Activated CD4-positive, alpha-beta T cell treated with anti-CD3 and anti-CD28 coated beads, Interleukin-2, amount 10 ng/mL, durations not matched to agents 24 days and 14 days (primary cell): ENCODE measurements around the gene FHOD3. TPM values are rescaled to one million over a fixed set of nuclear protein-coding genes. Genes with fewer than 3 reads are reported as not detected.

ENCODE experiments used
- DNase-seq: peaks from one replicate; pipeline ENCODE4 v3.0.0; 2022
- H3K27ac Mint-ChIP-seq: one replicate; pipeline ENCODE4 v1.8.0; 2022; ENCODE audit warnings: mild to moderate bottlenecking, mixed read lengths
- H3K27me3 Mint-ChIP-seq: one replicate; pipeline ENCODE4 v1.8.0; 2022; ENCODE audit warnings: mixed read lengths
- H3K36me3 Mint-ChIP-seq: one replicate; pipeline ENCODE4 v1.8.0; 2022; ENCODE audit warnings: low read depth, mild to moderate bottlenecking, mixed read lengths
- H3K4me1 Mint-ChIP-seq: one replicate; pipeline ENCODE4 v1.8.0; 2021; ENCODE audit warnings: mixed read lengths
- H3K4me3 Mint-ChIP-seq: one replicate; pipeline ENCODE4 v1.8.0; 2022; ENCODE audit warnings: mild to moderate bottlenecking, moderate library complexity, mixed read lengths
- H3K9me3 Mint-ChIP-seq: one replicate; pipeline ENCODE4 v1.8.0; 2021; ENCODE audit warnings: mixed read lengths
- intact Hi-C: fragments of 100-400 bp; cut with micrococcal nuclease; formaldehyde crosslinking; loops from one replicate; pipeline ENCODE4 v1.15.1; 2023
- total RNA-seq: library from RNA; stranded (reverse); gene quantifications from 2 replicates; pipeline ENCODE4 v1.2.3, GENCODE V29; 2022

FHOD3 gene
- total RNA-seq, 1 donor from 2014 or later = not detected

DNA sequence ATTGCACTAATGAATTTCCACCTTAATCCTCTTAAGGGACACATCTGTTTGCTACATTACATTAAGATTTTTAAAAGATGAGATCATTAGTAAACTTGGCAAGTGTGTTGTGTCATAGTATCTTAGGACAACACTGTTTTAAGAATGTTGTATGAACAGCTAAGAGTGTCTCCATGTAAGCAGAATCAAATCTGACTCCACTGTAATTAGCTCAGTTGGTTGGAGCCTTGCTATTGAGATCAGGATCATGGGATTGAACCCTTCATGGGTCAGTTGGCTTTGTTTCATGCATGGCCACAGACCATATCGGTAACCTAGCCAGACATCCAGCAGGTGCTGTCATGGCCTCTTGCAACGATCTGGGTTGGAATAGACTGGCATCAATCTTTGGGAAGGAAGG, 5.2 kb downstream of the FHOD3 start:
- Mint-ChIP-seq H3K36me3 (no peaks in the 10 kb centered on the region), H3K9me3 (no peaks in the 10 kb centered on the region), H3K27ac (no peak overlapping the region), H3K4me1 (no peaks in the 10 kb centered on the region), H3K4me3 (no peak overlapping the region), H3K27me3 (peaks cover 56% of the 10 kb centered on the region)
- DNase-seq = no peak
- intact Hi-C loops = no loop called here

DNA sequence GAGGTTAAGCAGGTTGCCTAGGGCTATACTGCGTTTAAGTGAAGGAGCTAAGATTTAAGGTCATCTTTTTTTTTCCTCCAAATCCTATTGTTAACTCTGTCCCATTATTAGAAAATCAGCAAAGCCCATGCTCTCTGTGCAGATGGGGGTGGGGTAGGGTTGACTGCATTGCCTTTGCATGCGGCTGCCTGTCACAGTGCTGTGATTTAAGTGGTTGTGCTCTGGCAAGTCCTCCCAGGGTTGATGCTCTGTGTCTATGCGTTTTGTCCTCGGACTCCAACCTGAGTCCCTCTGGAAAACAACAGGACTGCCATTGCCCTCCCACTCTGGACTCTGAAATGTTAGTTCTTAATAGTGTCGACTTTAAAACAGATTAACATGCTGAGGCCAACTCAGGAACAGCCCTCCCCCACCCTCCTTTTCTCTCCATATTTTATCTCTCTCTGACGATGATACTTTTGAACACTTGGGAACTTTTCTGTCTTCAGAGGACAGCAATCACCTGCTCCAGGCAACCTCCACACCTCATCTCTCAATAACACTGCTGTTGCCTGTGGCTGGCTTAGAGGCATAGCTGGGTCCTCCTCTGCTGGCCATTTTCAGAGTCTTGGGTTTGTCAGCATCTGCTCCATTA, 5.8 kb downstream of the FHOD3 start:
- Mint-ChIP-seq H3K4me1 (no peaks in the 10 kb centered on the region), H3K27me3 (peaks cover 56% of the 10 kb centered on the region), H3K27ac (no peak overlapping the region), H3K4me3 (no peak overlapping the region), H3K9me3 (no peaks in the 10 kb centered on the region), H3K36me3 (no peaks in the 10 kb centered on the region)
- no peak for DNase-seq
- intact Hi-C loops = no loop called here

DNA sequence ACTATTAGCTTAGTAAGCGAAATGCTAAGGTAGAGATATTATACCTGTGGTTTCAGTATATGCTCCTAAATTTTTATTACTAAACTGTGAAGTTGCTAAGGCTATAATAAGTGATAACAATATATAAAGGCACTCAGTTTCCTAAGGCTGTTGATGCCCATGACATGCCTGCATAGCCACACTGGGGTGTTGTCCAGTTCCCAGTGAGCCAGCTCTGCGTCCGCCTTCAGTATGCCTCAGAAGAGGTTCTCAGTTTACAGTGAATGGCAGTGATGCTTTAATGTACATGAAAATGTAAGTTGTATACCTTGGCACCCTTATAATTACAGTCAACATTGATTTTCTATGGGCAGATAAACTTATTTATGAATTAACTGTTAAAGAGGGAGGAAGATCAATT, 7.2 kb downstream of the FHOD3 start:
- no peaks in the 10 kb centered on the region for H3K36me3 Mint-ChIP-seq
- no peak for DNase-seq
- intact Hi-C loops = no loop called here
- H3K4me3 Mint-ChIP-seq = no peak overlapping the region
- H3K9me3 Mint-ChIP-seq = no peaks in the 10 kb centered on the region
- H3K4me1 Mint-ChIP-seq = no peaks in the 10 kb centered on the region
- no peak overlapping the region for H3K27ac Mint-ChIP-seq
- H3K27me3 Mint-ChIP-seq = peaks cover 49% of the 10 kb centered on the region

DNA sequence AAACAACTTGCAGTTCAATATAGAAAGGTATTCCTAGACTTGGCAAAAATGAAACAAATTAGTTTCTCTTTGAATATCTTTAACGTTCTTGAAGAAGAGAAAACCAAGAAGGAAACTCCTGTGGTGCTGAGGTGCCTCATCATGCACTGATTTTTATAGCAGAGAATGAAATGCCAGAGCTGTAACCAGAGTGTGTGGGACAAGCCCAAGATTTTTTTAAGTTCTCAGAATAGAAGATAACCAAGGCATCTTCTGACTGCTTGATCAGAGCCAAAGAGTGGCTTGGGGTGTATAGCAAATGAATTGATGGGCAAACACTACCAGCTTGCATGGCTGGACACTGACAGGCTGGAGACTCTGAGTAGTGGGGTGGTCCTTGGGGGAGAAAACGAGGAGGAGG, 7.9 kb downstream of the FHOD3 start:
- Mint-ChIP-seq H3K27ac (no peak overlapping the region), H3K27me3 (peaks cover 44% of the 10 kb centered on the region), H3K4me3 (no peak overlapping the region), H3K9me3 (no peaks in the 10 kb centered on the region), H3K4me1 (no peaks in the 10 kb centered on the region), H3K36me3 (no peaks in the 10 kb centered on the region)
- intact Hi-C loops = no loop called here
- DNase-seq = no peak

DNA sequence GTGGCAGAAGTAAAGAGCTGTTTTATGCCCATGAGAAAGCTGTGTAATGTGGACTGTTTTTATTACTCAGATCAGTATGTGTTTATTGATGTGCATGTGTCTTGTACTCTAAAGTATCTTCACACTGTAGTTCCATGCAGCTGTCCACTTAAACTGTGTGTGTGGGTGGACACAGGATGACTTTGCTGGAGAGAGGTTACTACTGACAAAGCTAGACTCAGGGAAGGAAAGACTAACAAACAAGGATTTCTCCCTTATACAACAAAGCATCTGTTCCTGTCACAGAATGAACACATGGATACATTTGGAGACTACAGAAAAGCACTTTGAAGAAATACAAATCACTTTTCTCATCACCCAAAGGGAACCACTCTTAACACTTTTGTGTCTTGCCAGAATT, 10.0 kb downstream of the FHOD3 start:
- H3K36me3 Mint-ChIP-seq = no peaks in the 10 kb centered on the region
- intact Hi-C loops = no loop called here
- peaks cover 37% of the 10 kb centered on the region for H3K27me3 Mint-ChIP-seq
- H3K4me3 Mint-ChIP-seq = no peak overlapping the region
- no peaks in the 10 kb centered on the region for H3K9me3 Mint-ChIP-seq
- H3K4me1 Mint-ChIP-seq = no peaks in the 10 kb centered on the region
- H3K27ac Mint-ChIP-seq = no peak overlapping the region
- DNase-seq = no peak

DNA sequence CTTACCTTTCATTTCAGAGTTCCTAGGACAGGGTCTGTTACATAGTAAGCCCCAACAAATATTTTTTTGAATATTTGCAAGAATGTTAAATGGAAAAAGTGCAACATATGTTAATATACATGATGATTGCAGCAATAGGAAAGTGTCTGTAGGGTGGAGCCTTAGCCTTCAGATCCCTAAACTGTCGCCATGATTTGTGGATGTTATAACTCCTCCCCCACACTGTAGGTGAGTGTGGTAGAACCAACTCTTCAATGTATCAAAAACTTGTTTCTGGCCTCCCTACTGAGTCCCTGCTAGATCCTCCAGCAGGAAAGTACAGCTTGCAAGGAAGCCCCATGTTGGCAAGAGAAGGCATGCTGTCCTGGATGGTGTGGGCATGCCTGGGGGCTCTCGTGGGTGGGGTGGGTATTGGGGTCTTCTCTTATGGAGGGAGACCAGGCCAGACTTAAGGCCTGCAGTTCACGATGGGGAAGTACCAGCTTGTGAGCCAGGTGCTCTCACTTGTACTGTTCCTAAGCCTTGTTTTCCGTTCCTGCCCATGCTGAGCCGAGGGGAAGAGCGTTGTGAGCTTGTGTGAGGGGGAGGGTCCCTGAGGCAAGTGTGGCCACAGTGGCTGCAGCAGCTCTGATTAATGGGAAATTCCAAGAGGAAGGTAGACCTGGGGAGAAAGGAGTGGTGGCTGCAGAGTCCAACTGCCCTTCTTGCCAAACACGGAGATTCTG, 11.4 kb downstream of the FHOD3 start:
- DNase-seq = no peak
- Mint-ChIP-seq H3K4me1 (no peaks in the 10 kb centered on the region), H3K9me3 (no peaks in the 10 kb centered on the region), H3K36me3 (no peaks in the 10 kb centered on the region), H3K27me3 (peaks cover 28% of the 10 kb centered on the region), H3K4me3 (no peak overlapping the region), H3K27ac (no peak overlapping the region)
- intact Hi-C loops = no loop called here

DNA sequence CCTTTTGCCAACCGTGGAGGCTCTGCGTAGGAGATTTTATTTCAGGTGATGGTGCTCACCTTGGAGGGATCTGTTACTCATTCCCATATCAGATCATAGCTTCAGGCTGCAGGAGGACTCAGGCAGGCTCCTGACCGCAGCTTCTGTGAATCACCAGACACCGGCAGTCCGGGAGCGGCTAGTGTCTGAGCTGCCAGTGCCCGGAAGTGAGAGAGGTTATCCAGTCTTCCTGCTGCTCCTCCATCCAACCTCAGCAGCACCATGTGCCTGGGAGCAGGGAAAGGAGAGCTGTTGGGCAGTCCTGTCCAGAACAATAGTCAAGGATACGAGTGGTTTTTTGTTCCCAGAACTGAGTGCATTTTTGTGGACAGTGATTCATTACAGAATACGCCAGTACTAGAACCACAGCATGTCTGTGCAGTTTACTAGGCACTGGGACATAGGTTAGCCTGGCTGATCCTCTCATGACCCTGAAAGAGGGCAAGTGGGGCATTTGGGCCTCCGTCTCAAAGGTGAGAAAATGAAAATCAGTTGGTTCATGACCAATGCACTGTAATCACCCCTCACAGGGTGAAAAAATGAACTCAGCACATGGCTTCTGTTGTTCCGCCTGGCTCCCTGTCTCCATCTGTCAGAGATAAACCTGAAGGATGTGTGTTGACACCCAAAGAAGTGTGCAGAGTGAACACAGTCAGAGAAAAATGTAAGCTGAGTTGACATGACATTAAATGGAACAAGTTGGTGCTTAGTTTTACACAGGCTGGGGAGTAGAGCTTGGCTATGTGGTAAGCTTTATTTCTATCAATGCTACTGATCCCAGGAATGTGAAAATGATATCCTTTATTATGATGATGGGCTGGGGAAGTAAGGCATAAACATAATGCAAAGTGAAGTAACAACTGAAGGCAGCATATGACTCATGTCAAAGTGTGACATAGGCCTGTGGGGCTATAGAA, 12.2 kb downstream of the FHOD3 start:
- peaks cover 23% of the 10 kb centered on the region for H3K27me3 Mint-ChIP-seq
- H3K4me1 Mint-ChIP-seq = no peaks in the 10 kb centered on the region
- H3K4me3 Mint-ChIP-seq = no peak overlapping the region
- no peaks in the 10 kb centered on the region for H3K36me3 Mint-ChIP-seq
- H3K27ac Mint-ChIP-seq = no peak overlapping the region
- H3K9me3 Mint-ChIP-seq = no peaks in the 10 kb centered on the region
- intact Hi-C loops = no loop called here
- no peak for DNase-seq

DNA sequence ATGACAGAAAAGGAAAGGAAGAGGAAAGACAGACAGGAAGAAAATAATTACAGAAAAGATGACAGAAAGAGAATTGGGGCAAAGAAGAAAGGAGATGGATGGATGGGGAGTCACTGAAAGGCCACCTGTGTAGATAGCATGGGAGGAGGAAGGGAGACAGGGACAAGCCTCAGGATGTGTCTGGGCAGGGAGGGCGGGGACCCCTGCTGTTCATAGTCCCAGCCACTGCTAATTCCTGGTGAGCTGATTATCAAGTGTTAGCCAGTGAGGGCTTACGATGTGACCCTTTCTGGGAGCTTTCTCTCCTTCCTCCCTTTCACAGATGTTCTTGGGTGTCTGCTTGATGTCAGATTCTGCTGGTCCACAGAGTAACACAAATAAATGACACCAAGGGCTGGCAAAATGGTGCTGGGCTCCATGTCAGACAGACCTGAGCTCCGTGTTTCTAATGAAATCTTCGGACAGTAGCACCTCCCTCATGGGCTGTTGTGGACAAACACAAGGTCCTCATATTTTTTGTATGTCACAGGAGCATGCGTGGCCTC, 13.6 kb downstream of the FHOD3 start:
- H3K9me3 Mint-ChIP-seq = no peaks in the 10 kb centered on the region
- no peak for DNase-seq
- H3K36me3 Mint-ChIP-seq = no peaks in the 10 kb centered on the region
- no peak overlapping the region for H3K27ac Mint-ChIP-seq
- H3K4me1 Mint-ChIP-seq = no peaks in the 10 kb centered on the region
- H3K27me3 Mint-ChIP-seq = peaks cover 13% of the 10 kb centered on the region
- H3K4me3 Mint-ChIP-seq = no peak overlapping the region
- intact Hi-C loops = no loop called here

DNA sequence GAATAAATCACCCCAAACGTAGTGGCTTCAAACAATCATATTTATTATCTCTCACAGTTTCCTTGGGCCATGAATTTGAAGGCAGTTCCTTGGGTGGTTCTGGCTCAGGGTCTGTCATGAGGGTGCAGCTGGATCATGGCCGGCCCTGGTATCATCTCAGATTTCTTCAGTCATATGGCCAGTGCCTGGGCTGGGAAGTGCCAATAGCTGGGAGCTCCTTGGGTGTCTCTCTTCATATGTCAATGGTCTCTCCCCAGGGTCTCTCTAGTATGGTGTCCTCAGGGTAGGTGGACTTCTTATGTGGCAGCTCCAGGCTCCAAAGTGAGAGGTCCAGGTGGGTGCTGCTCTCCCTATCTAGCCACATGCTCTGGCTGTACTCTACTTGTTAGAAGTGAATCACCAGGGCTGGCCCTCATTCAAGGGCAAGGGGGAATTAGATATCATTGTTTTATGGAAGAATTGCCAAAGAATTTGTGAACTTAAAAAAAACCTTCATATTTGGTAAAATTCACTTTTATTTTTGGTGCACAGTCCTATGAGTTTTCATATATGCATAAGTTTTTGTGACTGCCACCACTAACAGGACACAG, 15.4 kb downstream of the FHOD3 start:
- H3K36me3 Mint-ChIP-seq = no peaks in the 10 kb centered on the region
- H3K27ac Mint-ChIP-seq = no peak overlapping the region
- intact Hi-C loops = no loop called here
- H3K4me3 Mint-ChIP-seq = no peak overlapping the region
- no peak for DNase-seq
- no peaks in the 10 kb centered on the region for H3K4me1 Mint-ChIP-seq
- H3K9me3 Mint-ChIP-seq = no peaks in the 10 kb centered on the region
- peaks cover 7% of the 10 kb centered on the region for H3K27me3 Mint-ChIP-seq

DNA sequence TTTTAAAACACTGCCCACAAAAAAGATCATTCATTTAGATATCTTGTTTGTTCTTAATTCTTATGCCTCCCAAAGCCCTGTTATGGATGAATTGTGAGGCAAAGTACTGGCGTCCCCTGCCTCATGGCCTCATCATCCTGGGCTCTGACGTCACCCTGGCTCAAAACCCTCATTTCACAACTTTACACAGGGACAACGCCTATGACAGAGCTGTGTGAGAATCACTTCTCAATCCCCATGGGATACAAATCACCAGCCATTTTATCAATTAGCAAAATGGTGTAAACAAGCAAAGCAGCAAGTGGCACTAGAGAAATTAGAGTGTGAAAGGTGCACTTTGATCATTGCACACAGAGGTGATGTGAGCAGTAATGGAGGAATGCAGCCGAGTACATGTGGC, 16.6 kb downstream of the FHOD3 start:
- Mint-ChIP-seq H3K9me3 (peaks cover 7% of the 10 kb centered on the region), H3K4me3 (no peak overlapping the region), H3K27me3 (peaks cover 4% of the 10 kb centered on the region), H3K36me3 (no peaks in the 10 kb centered on the region), H3K4me1 (no peaks in the 10 kb centered on the region), H3K27ac (no peak overlapping the region)
- intact Hi-C loops = no loop called here
- no peak for DNase-seq

DNA sequence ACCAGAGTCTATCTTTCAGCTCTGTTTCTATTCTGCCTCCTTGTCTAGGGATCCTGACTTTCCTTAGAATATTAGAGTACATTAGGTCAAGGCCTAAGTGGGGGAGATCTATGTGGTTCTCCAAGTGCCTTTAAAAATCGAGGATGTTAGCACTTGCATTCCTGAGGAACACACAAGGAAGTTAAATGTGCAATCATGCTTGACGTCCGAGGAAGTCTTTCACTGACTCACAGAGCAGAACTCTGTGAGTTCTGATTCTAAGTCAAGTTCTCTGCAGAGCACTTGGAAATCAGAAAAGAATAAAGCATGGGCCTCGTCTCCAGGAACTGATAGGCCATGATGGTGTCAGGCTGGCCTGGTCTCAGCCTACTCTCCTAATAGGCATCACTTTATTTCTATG, 17.2 kb downstream of the FHOD3 start:
- Mint-ChIP-seq H3K27me3 (peaks cover 3% of the 10 kb centered on the region), H3K36me3 (no peaks in the 10 kb centered on the region), H3K4me1 (no peaks in the 10 kb centered on the region), H3K4me3 (no peak overlapping the region), H3K9me3 (peaks cover 7% of the 10 kb centered on the region), H3K27ac (no peak overlapping the region)
- no peak for DNase-seq
- intact Hi-C loops = no loop called here

DNA sequence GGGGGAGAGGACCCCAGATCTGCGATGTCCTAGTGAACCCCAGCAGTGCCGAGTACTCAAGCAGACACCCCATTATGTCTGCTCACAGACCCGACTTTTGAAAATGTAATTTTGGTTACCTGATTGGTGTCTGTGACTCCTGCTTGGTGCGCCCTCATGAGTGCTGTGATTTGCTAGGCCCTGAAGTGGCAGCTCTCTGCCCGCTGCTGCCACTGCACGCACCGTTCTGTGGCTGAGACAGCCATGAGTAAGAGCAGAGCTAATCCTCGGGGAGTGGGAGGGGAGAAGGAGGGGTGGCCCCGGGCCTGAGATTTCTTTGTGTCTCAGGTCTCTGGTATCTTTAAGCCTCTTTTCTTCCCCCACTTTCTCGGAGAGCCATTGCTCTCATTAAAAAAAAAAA, 18.2 kb downstream of the FHOD3 start:
- intact Hi-C loops = no loop called here
- Mint-ChIP-seq H3K9me3 (peaks cover 7% of the 10 kb centered on the region), H3K27ac (no peak overlapping the region), H3K4me1 (no peaks in the 10 kb centered on the region), H3K36me3 (no peaks in the 10 kb centered on the region), H3K4me3 (no peak overlapping the region), H3K27me3 (peaks cover 1% of the 10 kb centered on the region)
- no peak for DNase-seq

DNA sequence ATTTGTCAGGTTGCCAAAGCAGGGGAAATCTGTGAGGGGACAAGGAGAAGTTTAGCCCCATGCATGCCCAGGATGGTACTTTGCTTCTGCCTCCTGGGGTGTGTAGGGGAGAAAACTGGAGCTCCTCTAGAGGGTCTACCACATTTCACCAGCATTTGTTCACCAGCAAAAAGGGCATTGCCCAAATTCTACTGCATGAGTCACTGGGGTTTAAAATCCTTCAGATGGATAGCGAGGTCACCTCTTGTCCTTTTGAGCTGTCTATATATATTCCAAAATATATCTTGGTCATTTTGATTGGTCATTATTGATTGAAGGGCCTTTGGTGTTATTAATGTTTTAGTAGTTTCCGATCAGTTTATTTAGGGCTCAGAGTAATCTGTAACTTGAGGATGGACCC, 18.7 kb downstream of the FHOD3 start:
- Mint-ChIP-seq H3K4me1 (no peaks in the 10 kb centered on the region), H3K27me3 (no peaks in the 10 kb centered on the region), H3K9me3 (peaks cover 7% of the 10 kb centered on the region), H3K4me3 (no peak overlapping the region), H3K36me3 (no peaks in the 10 kb centered on the region), H3K27ac (no peak overlapping the region)
- no peak for DNase-seq
- intact Hi-C loops = no loop called here
